IMR-90 (cell line): ENCODE measurements around the gene CIRBP. TPM values are rescaled to one million over a fixed set of nuclear protein-coding genes. Genes with fewer than 3 reads are reported as not detected.

Experiments used
- ATAC-seq: fragments of 200-7000 bp; cut with Tn5 transposase; 2 replicates; pipeline ENCODE4 v1.9.1; 2020; ENCODE audit warnings: low read depth, mild to moderate bottlenecking, moderate library complexity
- BruUV-seq: library from RNA; stranded (reverse); fragments of 400-500 nt; replicated peaks from 2 replicates; lab custom pipeline; 2021; lab: Mats Ljungman, UMichigan
- CTCF ChIA-PET: fragments of 300-600 bp; formaldehyde crosslinking; extraction: SDS; loops from one replicate; lab custom pipeline; 2021; ENCODE audit warnings: antibody characterized with exemption; lab: Yijun Ruan, JAX
- POLR2A ChIA-PET: fragments of 300-600 bp; sonication (Branson Sonifier 250); formaldehyde crosslinking; loops from one replicate; lab custom pipeline; 2022; ENCODE audit warnings: antibody characterized with exemption; ENCODE audit not compliant: unreplicated experiment; lab: Charles Lee
- DNase-seq: peaks from one replicate; pipeline ENCODE4 v3.0.0; 2013
- H2AFZ ChIP-seq: replicated peaks from 2 replicates; pipeline ENCODE3; 2013; ENCODE audit warnings: low read length, mild to moderate bottlenecking; ENCODE audit not compliant: poor library complexity
- H2AK5ac ChIP-seq: 2 replicates; pipeline ENCODE4 v1.6.1; 2013; ENCODE audit warnings: low read depth, low read length, inconsistent platforms
- H2AK9ac ChIP-seq: replicated peaks from 2 replicates; pipeline ENCODE3; 2013; ENCODE audit warnings: mild to moderate bottlenecking, low read depth, low read length, moderate library complexity; ENCODE audit not compliant: poor library complexity
- H2BK120ac ChIP-seq: 2 replicates; pipeline ENCODE4 v1.6.1; 2013; ENCODE audit warnings: low read depth, low read length, inconsistent platforms
- H2BK15ac ChIP-seq: 3 replicates; pipeline ENCODE4 v1.6.1; 2013; ENCODE audit warnings: low read depth, low read length, inconsistent platforms
- H2BK20ac ChIP-seq: 2 replicates; pipeline ENCODE4 v1.6.1; 2013; ENCODE audit warnings: low read depth, mild to moderate bottlenecking, inconsistent platforms, low read length, moderate library complexity
- H2BK5ac ChIP-seq: 2 replicates; pipeline ENCODE4 v1.6.1; 2013; ENCODE audit warnings: mild to moderate bottlenecking, low read depth, low read length, inconsistent platforms; ENCODE audit not compliant: poor library complexity, severe bottlenecking
- H3K14ac ChIP-seq: replicated peaks from 2 replicates; pipeline ENCODE4 v1.6.1; 2013; ENCODE audit warnings: low read depth, low read length, inconsistent platforms
- H3K18ac ChIP-seq: 2 replicates; pipeline ENCODE4 v1.6.1; 2013; ENCODE audit warnings: low read depth, low read length, control low read depth
- H3K23ac ChIP-seq: 2 replicates; pipeline ENCODE4 v1.6.1; 2013; ENCODE audit warnings: low read depth, low read length, inconsistent platforms
- H3K27ac ChIP-seq: 2 replicates; pipeline ENCODE4 v1.5.1; 2013; ENCODE audit warnings: mild to moderate bottlenecking, control low read depth, low read length; ENCODE audit not compliant: insufficient read depth
- H3K27me3 ChIP-seq: 2 replicates; pipeline ENCODE4 v1.6.1; 2013; ENCODE audit warnings: low read length; ENCODE audit not compliant: control insufficient read depth, insufficient read depth
- H3K36me3 ChIP-seq: 2 replicates; pipeline ENCODE4 v1.6.1; 2013; ENCODE audit warnings: low read length, mixed read lengths; ENCODE audit not compliant: control insufficient read depth, insufficient read depth
- H3K4ac ChIP-seq: 2 replicates; pipeline ENCODE4 v1.6.1; 2013; ENCODE audit warnings: low read depth, low read length, inconsistent platforms
- H3K4me1 ChIP-seq: 2 replicates; pipeline ENCODE4 v1.6.1; 2013; ENCODE audit warnings: low read length, mixed read lengths; ENCODE audit not compliant: control insufficient read depth, insufficient read depth
- H3K4me2 ChIP-seq: 2 replicates; pipeline ENCODE4 v1.6.1; 2013; ENCODE audit warnings: low read depth, mild to moderate bottlenecking, control low read depth, low read length, moderate library complexity
- H3K4me3 ChIP-seq: 2 replicates; pipeline ENCODE4 v1.5.1; 2013; ENCODE audit warnings: low read depth, mild to moderate bottlenecking, control low read depth, low read length, moderate library complexity; ENCODE audit not compliant: insufficient read depth
- H3K56ac ChIP-seq: 2 replicates; pipeline ENCODE4 v1.6.1; 2013; ENCODE audit warnings: low read length, inconsistent platforms; ENCODE audit not compliant: insufficient read depth; ENCODE audit errors: extremely low read depth
- H3K79me1 ChIP-seq, 2 experiments: 2 replicates each; pipeline ENCODE4 v1.6.1; 2013; ENCODE audit warnings: low read length in 2 of 2, inconsistent platforms in 1 of 2, low read depth in 1 of 2
- H3K9ac ChIP-seq: 2 replicates; pipeline ENCODE4 v1.6.1; 2013; ENCODE audit warnings: low read depth, low read length, control low read depth
- H3K9me1 ChIP-seq: 2 replicates; pipeline ENCODE4 v1.6.1; 2013; ENCODE audit warnings: low read length, inconsistent platforms; ENCODE audit not compliant: insufficient read depth
- H3K9me3 ChIP-seq: 2 replicates; pipeline ENCODE4 v1.6.1; 2013; ENCODE audit warnings: low read length; ENCODE audit not compliant: control insufficient read depth, insufficient read depth
- H4K20me1 ChIP-seq: 2 replicates; pipeline ENCODE4 v1.6.1; 2013; ENCODE audit warnings: low read length, inconsistent platforms; ENCODE audit not compliant: insufficient read depth
- H4K5ac ChIP-seq: 2 replicates; pipeline ENCODE4 v1.6.1; 2013; ENCODE audit warnings: mild to moderate bottlenecking, low read depth, low read length, control low read depth
- H4K8ac ChIP-seq, 2 experiments: 2 replicates each; pipeline ENCODE4 v1.6.1; 2013; ENCODE audit warnings: low read depth in 2 of 2, low read length in 2 of 2, control low read depth in 1 of 2, inconsistent platforms in 1 of 2
- H4K91ac ChIP-seq: 2 replicates; pipeline ENCODE4 v1.6.1; 2013; ENCODE audit warnings: low read depth, low read length, inconsistent platforms; ENCODE audit not compliant: insufficient read depth
- BHLHE40 ChIP-seq: fragments of 150-350 bp; IDR thresholded peaks from 2 replicates; pipeline ENCODE4 v1.6.1; 2016; ENCODE audit warnings: mild to moderate bottlenecking, low read depth, low read length
- CEBPB ChIP-seq: IDR thresholded peaks from 2 replicates; pipeline ENCODE4 v1.6.1; 2012; ENCODE audit warnings: low read depth, low read length, improper control_type of control experiment
- CHD1 ChIP-seq: IDR thresholded peaks from 2 replicates; pipeline ENCODE4 v1.6.1; 2012; ENCODE audit warnings: low read depth, low read length, improper control_type of control experiment
- FOS ChIP-seq: fragments of 150-350 bp; IDR thresholded peaks from 2 replicates; pipeline ENCODE4 v1.6.1; 2016; ENCODE audit warnings: low read depth, low read length
- MAFK ChIP-seq: IDR thresholded peaks from 2 replicates; pipeline ENCODE4 v1.6.1; 2012; ENCODE audit warnings: low read depth, low read length, improper control_type of control experiment
- MAZ ChIP-seq: IDR thresholded peaks from 2 replicates; pipeline ENCODE4 v1.6.1; 2012; ENCODE audit warnings: low read depth, mild to moderate bottlenecking, low read length, improper control_type of control experiment, moderate library complexity, borderline replicate concordance
- MXI1 ChIP-seq: IDR thresholded peaks from 2 replicates; pipeline ENCODE4 v1.6.1; 2012; ENCODE audit warnings: low read depth, mild to moderate bottlenecking, low read length, moderate library complexity, borderline replicate concordance
- NFE2L2 ChIP-seq: fragments of 150-350 bp; IDR thresholded peaks from 2 replicates; pipeline ENCODE4 v1.6.1; 2016; ENCODE audit warnings: low read depth, mild to moderate bottlenecking, low read length
- POLR2A ChIP-seq: IDR thresholded peaks from 2 replicates; pipeline ENCODE4 v1.6.1; 2012; ENCODE audit warnings: mild to moderate bottlenecking, low read depth, low read length
- RAD21 ChIP-seq: IDR thresholded peaks from 2 replicates; pipeline ENCODE4 v1.6.1; 2012; ENCODE audit warnings: low read length, improper control_type of control experiment
- RCOR1 ChIP-seq: IDR thresholded peaks from 2 replicates; pipeline ENCODE4 v1.6.1; 2012; ENCODE audit warnings: mild to moderate bottlenecking, low read length, improper control_type of control experiment; ENCODE audit not compliant: insufficient replicate concordance
- RFX5 ChIP-seq: IDR thresholded peaks from 2 replicates; pipeline ENCODE4 v1.8.0; 2012; ENCODE audit warnings: low read depth, mild to moderate bottlenecking, low read length, moderate library complexity
- SMC3 ChIP-seq: fragments of 150-350 bp; IDR thresholded peaks from 2 replicates; pipeline ENCODE4 v1.6.1; 2016; ENCODE audit warnings: low read depth, mild to moderate bottlenecking, antibody characterized with exemption, low read length, moderate library complexity
- WGBS, 2 experiments: methylation state at CpG; one replicate each; pipeline versions ENCODE4 v1.1.5 to v1.1.7; 2013; ENCODE audit warnings: missing lambda C conversion rate in 2 of 2; ENCODE audit not compliant: insufficient read length in 1 of 2; ENCODE audit errors: extremely low coverage in 2 of 2; 5-methylcytosine and 5-hydroxymethylcytosine counted together
- dilution Hi-C: fragments of 300-500 bp; cut with HindIII; formaldehyde crosslinking; loops from one replicate; pipeline ENCODE4 v1.14.3; 2018; ENCODE audit warnings: low sequenced_read_pairs; ENCODE audit not compliant: unreplicated experiment
- in situ Hi-C: fragments of 300-500 bp; cut with MboI; formaldehyde crosslinking; loops from 3 replicates; pipeline ENCODE4 v1.14.3; 2019; ENCODE audit warnings: low sequenced_read_pairs, inconsistent platforms, mixed read lengths
- intact Hi-C: fragments of 100-400 bp; cut with micrococcal nuclease; formaldehyde crosslinking; loops from 2 replicates; pipeline ENCODE4 v1.10.0; 2022
- polyA plus RNA-seq, 3 experiments: library from polyadenylated mRNA; depleted of rRNA; stranded (reverse); fragments of >200 nt; gene quantifications; 2 replicates each; pipeline ENCODE4 v1.2.3, GENCODE V29; 2012; ENCODE audit warnings: low replicate concordance in 1 of 3
- total RNA-seq: library from RNA; depleted of rRNA; stranded (reverse); fragments of >200 nt; gene quantifications from 2 replicates; pipeline ENCODE4 v1.2.3, GENCODE V29; 2012
- TF ChIP-seq, protein P1 (sequence below): conservative IDR thresholded peaks from 2 replicates; pipeline ENCODE4 v1.5.1; 2012; ENCODE audit warnings: mild to moderate bottlenecking, low read depth, low read length, improper control_type of control experiment
- TF ChIP-seq, protein P2 (sequence below): fragments of 150-350 bp; IDR thresholded peaks from 2 replicates; pipeline ENCODE4 v1.6.1; 2016; ENCODE audit warnings: low read depth, mild to moderate bottlenecking, low read length, moderate library complexity, borderline replicate concordance

CIRBP gene
- total and polyA plus RNA-seq, 2 of the 4 experiments (the other 2 are of a cell fraction): 299 to 542 TPM

GRCh38 chr19:1287354-1288225 lies 18.5 kb downstream of the CIRBP start:
- DNase-seq (no peak), ATAC-seq (no peak)
- Histone ChIP-seq H3K36me3 (no peaks in the 10 kb centered on the region), H3K4me2 (no peak overlapping the region), H4K20me1 (0 out of 2 replicates have a peak, but pooled peaks cover 5% of the 10 kb centered on the region), H3K23ac (no peak overlapping the region), H3K27ac (no peak overlapping the region), H4K8ac (no peak overlapping the region), H3K14ac (no peak overlapping the region), H3K27me3 (peaks cover 51% of the 10 kb centered on the region), H2BK20ac (no peak overlapping the region), H3K9me3 (no peaks in the 10 kb centered on the region), H3K9me1 (no peaks in the 10 kb centered on the region), H4K91ac (no peak overlapping the region), H3K18ac (no peak overlapping the region), H2AFZ (no peak overlapping the region), H3K56ac (no peak overlapping the region), H2AK9ac (no peak overlapping the region), H3K4ac (no peak overlapping the region), H2AK5ac (no peak overlapping the region), H3K79me1 (no peaks in the 10 kb centered on the region), H2BK5ac (no peak overlapping the region), H4K5ac (no peak overlapping the region), H3K4me3 (no peak overlapping the region), H2BK15ac (no peak overlapping the region), H2BK120ac (no peak overlapping the region), H3K4me1 (no peaks in the 10 kb centered on the region), H3K9ac (no peak overlapping the region)
- intact Hi-C loops: no loop called here
- 38% methylated on average over 26 of the region's 55 CpGs; no CpG with 5 or more reads in 1 of the 2 experiments for WGBS, 2 experiments
- dilution Hi-C loops: no loop called here
- in situ Hi-C loops: no loop called here
- BruUV-seq: no TSS peak
- ChIA-PET CTCF (no interaction called here), POLR2A (no interaction called here)
- no peak for TF ChIP-seq MAZ
- TF ChIP-seq, protein P1, sequence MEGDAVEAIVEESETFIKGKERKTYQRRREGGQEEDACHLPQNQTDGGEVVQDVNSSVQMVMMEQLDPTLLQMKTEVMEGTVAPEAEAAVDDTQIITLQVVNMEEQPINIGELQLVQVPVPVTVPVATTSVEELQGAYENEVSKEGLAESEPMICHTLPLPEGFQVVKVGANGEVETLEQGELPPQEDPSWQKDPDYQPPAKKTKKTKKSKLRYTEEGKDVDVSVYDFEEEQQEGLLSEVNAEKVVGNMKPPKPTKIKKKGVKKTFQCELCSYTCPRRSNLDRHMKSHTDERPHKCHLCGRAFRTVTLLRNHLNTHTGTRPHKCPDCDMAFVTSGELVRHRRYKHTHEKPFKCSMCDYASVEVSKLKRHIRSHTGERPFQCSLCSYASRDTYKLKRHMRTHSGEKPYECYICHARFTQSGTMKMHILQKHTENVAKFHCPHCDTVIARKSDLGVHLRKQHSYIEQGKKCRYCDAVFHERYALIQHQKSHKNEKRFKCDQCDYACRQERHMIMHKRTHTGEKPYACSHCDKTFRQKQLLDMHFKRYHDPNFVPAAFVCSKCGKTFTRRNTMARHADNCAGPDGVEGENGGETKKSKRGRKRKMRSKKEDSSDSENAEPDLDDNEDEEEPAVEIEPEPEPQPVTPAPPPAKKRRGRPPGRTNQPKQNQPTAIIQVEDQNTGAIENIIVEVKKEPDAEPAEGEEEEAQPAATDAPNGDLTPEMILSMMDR: no peak
- no peak for TF ChIP-seq NFE2L2
- no peak for TF ChIP-seq MAFK
- TF ChIP-seq RAD21: no peak
- no peak for TF ChIP-seq CHD1
- no peak for TF ChIP-seq RFX5
- TF ChIP-seq BHLHE40: no peak
- no peak for TF ChIP-seq RCOR1
- TF ChIP-seq CEBPB: no peak
- no peak for TF ChIP-seq MXI1
- TF ChIP-seq SMC3: no peak
- no peak for TF ChIP-seq FOS
- TF ChIP-seq, protein P2, sequence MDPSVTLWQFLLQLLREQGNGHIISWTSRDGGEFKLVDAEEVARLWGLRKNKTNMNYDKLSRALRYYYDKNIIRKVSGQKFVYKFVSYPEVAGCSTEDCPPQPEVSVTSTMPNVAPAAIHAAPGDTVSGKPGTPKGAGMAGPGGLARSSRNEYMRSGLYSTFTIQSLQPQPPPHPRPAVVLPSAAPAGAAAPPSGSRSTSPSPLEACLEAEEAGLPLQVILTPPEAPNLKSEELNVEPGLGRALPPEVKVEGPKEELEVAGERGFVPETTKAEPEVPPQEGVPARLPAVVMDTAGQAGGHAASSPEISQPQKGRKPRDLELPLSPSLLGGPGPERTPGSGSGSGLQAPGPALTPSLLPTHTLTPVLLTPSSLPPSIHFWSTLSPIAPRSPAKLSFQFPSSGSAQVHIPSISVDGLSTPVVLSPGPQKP: no peak
- TF ChIP-seq POLR2A: no peak
